Hepatic stellate cell (primary cell): Measurements from ENCODE around the gene PRKCQ.
"Not testable (repeated sequence)": the region's sequence is repeated elsewhere in the genome, so short reads cannot be mapped to it uniquely, and the experiment has no call there.

ENCODE experiments used
- DNase-seq: peaks from one replicate; pipeline ENCODE4 v3.0.0; 2011; ENCODE audit warnings: low spot score

PRKCQ gene

GRCh38 chr10:6455592-6455991 lies 124.5 kb downstream of the PRKCQ start:
- no peak for DNase-seq

GRCh38 chr10:6446711-6447110 lies 133.4 kb downstream of the PRKCQ start:
- no peak for DNase-seq

- peak; percentile 11 for DNase-seq
These were observed 134.3 kb downstream of the PRKCQ start for GRCh38 chr10:6445671-6446316.

GRCh38 chr10:6439875-6440274 lies 140.2 kb downstream of the PRKCQ start:
- DNase-seq, result not testable (repeated sequence)

- no peak for DNase-seq
These were observed 148.2 kb downstream of the PRKCQ start for GRCh38 chr10:6431861-6432260.

GRCh38 chr10:6431186-6431585 lies 148.9 kb downstream of the PRKCQ start:
- no peak for DNase-seq

GRCh38 chr10:6430423-6430980 lies 149.6 kb downstream of the PRKCQ start:
- no peak for DNase-seq

GRCh38 chr10:6427357-6427959 lies 152.6 kb downstream of the PRKCQ start:
- DNase-seq, result no peak

GRCh38 chr10:6426317-6426716 lies 153.8 kb downstream of the PRKCQ start:
- DNase-seq, result no peak

GRCh38 chr10:6423413-6424170 lies 156.5 kb downstream of the PRKCQ start:
- no peak for DNase-seq

GRCh38 chr10:6423004-6423403 lies 157.1 kb downstream of the PRKCQ start:
- no peak for DNase-seq

GRCh38 chr10:6418613-6419216 lies 161.4 kb downstream of the PRKCQ start:
- no peak for DNase-seq

GRCh38 chr10:6418167-6418566 lies 161.9 kb downstream of the PRKCQ start:
- DNase-seq, result no peak

- peak; percentile 50 for DNase-seq
These were observed 163.1 kb downstream of the PRKCQ start for GRCh38 chr10:6416892-6417512.

- no peak for DNase-seq
These were observed 168.6 kb downstream of the PRKCQ start for GRCh38 chr10:6411436-6411835.

GRCh38 chr10:6410830-6411229 lies 169.2 kb downstream of the PRKCQ start:
- no peak for DNase-seq

- peak; percentile 38 for DNase-seq
These were observed 170.0 kb downstream of the PRKCQ start for GRCh38 chr10:6409971-6410643.

GRCh38 chr10:6408799-6409198 lies 171.3 kb downstream of the PRKCQ start:
- no peak for DNase-seq

GRCh38 chr10:6407034-6407721 lies 172.9 kb downstream of the PRKCQ start:
- no peak for DNase-seq

- peak; percentile 30 for DNase-seq
These were observed 173.6 kb downstream of the PRKCQ start for GRCh38 chr10:6406220-6407033.
